Ovary (tissue), 9 donors: ENCODE data around the gene ADAM12. TPM values are rescaled to one million over a fixed set of nuclear protein-coding genes. Genes with fewer than 3 reads are reported as not detected.
A peak's percentile ranks its signal among the peaks of the same experiment; 100 is the strongest.

Experiments used
- DNase-seq, 5 donors: peaks; one replicate each; pipeline ENCODE4 v3.0.0-alpha.2; 2019 to 2020
- H3K27ac ChIP-seq, 2 donors: fragments of 200-600 bp; one replicate each; pipeline versions ENCODE4 v1.5.1 to v1.8.0; 2019 to 2022
- H3K27me3 ChIP-seq: fragments of 200-600 bp; one replicate; pipeline ENCODE4 v1.8.0; 2022
- H3K36me3 ChIP-seq: fragments of 200-600 bp; sonication (generic); one replicate; pipeline ENCODE4 v1.5.1; 2019
- H3K4me1 ChIP-seq: one replicate; pipeline ENCODE4 v1.8.1; 2013; ENCODE audit warnings: mild to moderate bottlenecking, moderate library complexity; ENCODE audit not compliant: insufficient read depth
- H3K4me3 ChIP-seq: fragments of 200-600 bp; sonication (generic); one replicate; pipeline ENCODE4 v1.5.1; 2017
- H3K9me3 ChIP-seq, 2 donors: fragments of 200-600 bp in 1 of 2; sonication (generic) in 1 of 2; one replicate each; pipeline versions ENCODE4 v1.5.1 to v1.8.1; 2013 to 2019; ENCODE audit warnings: mild to moderate bottlenecking in 1 of 2, moderate library complexity in 1 of 2
- CTCF ChIP-seq, 3 donors: fragments of 450-650 bp in 2 of 3; fragments of 200-600 bp in 1 of 3; IDR thresholded peaks; one replicate each; pipeline versions ENCODE4 v1.5.1 to v1.8.0; 2016 to 2022; ENCODE audit warnings: antibody characterized with exemption in 3 of 3, mild to moderate bottlenecking in 1 of 3
- EP300 ChIP-seq: sonication (generic); formaldehyde crosslinking; IDR thresholded peaks from one replicate; pipeline ENCODE4 v1.6.1; 2017; ENCODE audit warnings: antibody characterized with exemption
- POLR2A ChIP-seq: fragments of 450-650 bp; IDR thresholded peaks from one replicate; pipeline ENCODE4 v1.6.1; 2017; ENCODE audit warnings: antibody characterized with exemption, mild to moderate bottlenecking, moderate library complexity
- WGBS, 3 donors: extraction: QIAGEN DNeasy Blood & Tissue Kit in 1 of 3; methylation state at CpG; one replicate each; pipeline versions ENCODE4 v1.1.5 to v1.1.7; 2013 to 2017; 5-methylcytosine and 5-hydroxymethylcytosine counted together
- intact Hi-C, 4 donors: fragments of 100-400 bp; cut with DNase I; formaldehyde crosslinking; loops; one replicate each; pipeline versions ENCODE4 v1.11.0 to v1.15.1; 2022 to 2023
- polyA plus RNA-seq, 2 donors: library from polyadenylated mRNA; stranded (reverse); fragments of 200-250 nt in 1 of 2; fragments of 350-450 nt in 1 of 2; fragmentation: Illumina TruSeq in 1 of 2; extraction: RNeasy Lipid Tissue Mini Kit (QIAGEN cat#74804) in 1 of 2; gene quantifications; one replicate each; pipeline ENCODE4 v1.2.3, GENCODE V29; 2013 to 2014
- total RNA-seq, 7 donors: library from RNA; depleted of rRNA in 2 of 7; stranded (reverse); fragments of >200 nt in 2 of 7; fragmentation: NEBNext Ultra II Directional in 3 of 7; extraction: Animal tissue kit (Norgen Biotek cat#: 25700) in 3 of 7; gene quantifications; one replicate each; pipeline versions ENCODE4 v1.1.0 to v1.2.4, GENCODE V29; 2016 to 2023
- donor health status: DM: no; HTN: no; CAD: no; lungs with moderate emphysema.
- donor health status: DM: no; HTN: no; CAD: no.
- donor health status: Bipolar disorder and iron deficiency.
- donor health status: DM: yes; HTN: yes; CAD: no.
- donor health status: DM: no; HTN: no; CAD: no.
- donor health status: DM: yes; HTN: yes; CAD: no.

The ADAM12 gene
- total and polyA plus RNA-seq, 9 donors, result 1.8 to 27.2 (median 10.3) TPM

GRCh38 chr10:126374435-126374834, 13.8 kb downstream of the ADAM12 start:
- Histone ChIP-seq H3K27me3 (no peaks in the 10 kb centered on the region), H3K4me3 (no peak overlapping the region), H3K4me1 (peaks cover 8% of the 10 kb centered on the region), H3K27ac (no peak overlapping the region), H3K36me3 (no peaks in the 10 kb centered on the region), H3K9me3 (no peaks in the 10 kb centered on the region)
- TF ChIP-seq EP300, result no peak
- no peak for TF ChIP-seq POLR2A
- TF ChIP-seq CTCF (IDR thresholded peaks at IDR 0.05), result no peak
- 93 to 96% (median 95%) methylated on average over 2 of the region's 2 CpGs for WGBS, 3 donors
- DNase-seq, result no peak
- intact Hi-C loops, result loop anchor here in 1 of 4 donors (5.0 kb wide), 1 partner anchor 638 kb away; no protein-coding TSS in a partner anchor

GRCh38 chr10:126373972-126374371, 14.3 kb downstream of the ADAM12 start:
- 80 to 89% (median 88%) methylated on average over 1 of the region's 1 CpG for WGBS, 3 donors
- intact Hi-C loops, result loop anchor here in 1 of 4 donors (5.0 kb wide), 1 partner anchor 638 kb away; no protein-coding TSS in a partner anchor
- Histone ChIP-seq H3K27ac (no peak overlapping the region), H3K4me3 (no peak overlapping the region), H3K4me1 (peaks cover 10% of the 10 kb centered on the region), H3K36me3 (no peaks in the 10 kb centered on the region), H3K9me3 (no peaks in the 10 kb centered on the region), H3K27me3 (no peaks in the 10 kb centered on the region)
- DNase-seq, result no peak
- TF ChIP-seq POLR2A (no peak), EP300 (no peak), CTCF (IDR thresholded peaks at IDR 0.05) (no peak)

- Histone ChIP-seq H3K27me3 (no peaks in the 10 kb centered on the region), H3K4me1 (peaks cover 10% of the 10 kb centered on the region), H3K4me3 (no peak overlapping the region), H3K27ac (no peak overlapping the region), H3K9me3 (no peaks in the 10 kb centered on the region), H3K36me3 (no peaks in the 10 kb centered on the region)
- no peak for TF ChIP-seq POLR2A
- no peak for TF ChIP-seq EP300
- no peak for TF ChIP-seq CTCF (IDR thresholded peaks at IDR 0.05)
- DNase-seq, result peak in 4 of 5 donors; percentile 24 to 41 (median 33)
- 69 to 82% (median 73%) methylated on average over 4 of the region's 4 CpGs for whole genome bisulfite sequencing, 3 donors
- intact Hi-C loops, result loop anchor here in 1 of 4 donors (5.0 kb wide), 1 partner anchor 639 kb away; no protein-coding TSS in a partner anchor
Observed at GRCh38 chr10:126373147-126373546, 15.1 kb downstream of the ADAM12 start.

- 15 to 27% (median 21%) methylated on average over 1 of the region's 1 CpG for WGBS, 3 donors
- TF ChIP-seq POLR2A (no peak), CTCF (IDR thresholded peaks at IDR 0.05) (no peak), EP300 (no peak)
- intact Hi-C loops, result loop anchor here in 1 of 4 donors (5.0 kb wide), 1 partner anchor 640 kb away; no protein-coding TSS in a partner anchor
- no peak overlapping the region for H3K4me3 ChIP-seq
- no peaks in the 10 kb centered on the region for H3K9me3 ChIP-seq
- peaks cover 10% of the 10 kb centered on the region for H3K4me1 ChIP-seq
- H3K27ac ChIP-seq, result no peak overlapping the region
- DNase-seq, result no peak
- no peaks in the 10 kb centered on the region for H3K36me3 ChIP-seq
- no peaks in the 10 kb centered on the region for H3K27me3 ChIP-seq
Observed at GRCh38 chr10:126372396-126372795, 15.9 kb downstream of the ADAM12 start.
